HL-60 (cell line): ENCODE measurements around the gene INSC.

Experiments
- DNase-seq, 2 experiments: peaks; one replicate each; pipeline ENCODE4 v3.0.0-alpha.2; 2010 to 2020; ENCODE audit warnings: low read depth in 1 of 2, low spot score in 1 of 2
- H3K27ac ChIP-seq: fragments of 250-450 bp; sonication (Bioruptor Pico); replicated peaks from 2 replicates; pipeline ENCODE4 v1.5.1; 2020; ENCODE audit warnings: mild to moderate bottlenecking, moderate library complexity
- H3K27me3 ChIP-seq: fragments of 250-450 bp; sonication (Bioruptor Pico); 2 replicates; pipeline ENCODE4 v1.5.1; 2021; ENCODE audit warnings: mild to moderate bottlenecking, moderate library complexity; ENCODE audit not compliant: insufficient read depth, poor library complexity, severe bottlenecking
- H3K4me3 ChIP-seq: replicated peaks from 2 replicates; pipeline ENCODE4 v1.5.1; 2011; ENCODE audit warnings: mild to moderate bottlenecking, control low read depth, low read length; ENCODE audit not compliant: insufficient read depth
- GABPA ChIP-seq: IDR thresholded peaks from 2 replicates; pipeline ENCODE4 v1.6.1; 2012; ENCODE audit warnings: low read depth
- POLR2AphosphoS5 ChIP-seq: IDR thresholded peaks from 2 replicates; pipeline ENCODE4 v1.6.1; 2012; ENCODE audit warnings: low read depth
- SPI1 ChIP-seq: IDR thresholded peaks from 2 replicates; pipeline ENCODE4 v1.6.1; 2012; ENCODE audit warnings: low read depth, mild to moderate bottlenecking, borderline replicate concordance
- TF ChIP-seq, protein P1 (sequence below): IDR thresholded peaks from one replicate; pipeline ENCODE4 v1.5.1; 2011; ENCODE audit warnings: low read length, control low read depth, inconsistent platforms; ENCODE audit not compliant: insufficient read depth
- TF ChIP-seq, protein P2 (sequence below): IDR thresholded peaks from 2 replicates; pipeline ENCODE4 v1.6.1; 2012; ENCODE audit warnings: low read depth; ENCODE audit not compliant: insufficient replicate concordance

INSC gene

DNA sequence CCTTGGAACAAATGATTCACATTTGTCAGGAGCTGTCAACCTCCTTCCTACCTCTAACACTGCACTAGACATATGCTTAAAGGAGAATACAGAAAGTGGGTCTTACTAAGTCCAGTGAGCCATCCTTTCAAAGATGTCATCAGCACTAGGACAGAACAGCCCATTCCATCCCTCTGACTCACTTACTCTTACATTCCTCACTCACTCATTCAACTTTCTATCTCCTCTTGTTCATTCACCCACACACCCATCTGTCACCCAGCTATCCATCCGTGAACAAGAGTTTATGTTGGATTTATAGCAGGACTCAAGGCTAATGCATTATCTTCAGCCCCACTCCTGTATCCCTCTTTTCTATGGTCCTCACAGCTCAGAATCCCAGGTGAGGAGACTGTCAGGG is 9.1 kb downstream of the INSC start:
- TF ChIP-seq POLR2AphosphoS5 (no peak), GABPA (no peak)
- TF ChIP-seq, protein P1, sequence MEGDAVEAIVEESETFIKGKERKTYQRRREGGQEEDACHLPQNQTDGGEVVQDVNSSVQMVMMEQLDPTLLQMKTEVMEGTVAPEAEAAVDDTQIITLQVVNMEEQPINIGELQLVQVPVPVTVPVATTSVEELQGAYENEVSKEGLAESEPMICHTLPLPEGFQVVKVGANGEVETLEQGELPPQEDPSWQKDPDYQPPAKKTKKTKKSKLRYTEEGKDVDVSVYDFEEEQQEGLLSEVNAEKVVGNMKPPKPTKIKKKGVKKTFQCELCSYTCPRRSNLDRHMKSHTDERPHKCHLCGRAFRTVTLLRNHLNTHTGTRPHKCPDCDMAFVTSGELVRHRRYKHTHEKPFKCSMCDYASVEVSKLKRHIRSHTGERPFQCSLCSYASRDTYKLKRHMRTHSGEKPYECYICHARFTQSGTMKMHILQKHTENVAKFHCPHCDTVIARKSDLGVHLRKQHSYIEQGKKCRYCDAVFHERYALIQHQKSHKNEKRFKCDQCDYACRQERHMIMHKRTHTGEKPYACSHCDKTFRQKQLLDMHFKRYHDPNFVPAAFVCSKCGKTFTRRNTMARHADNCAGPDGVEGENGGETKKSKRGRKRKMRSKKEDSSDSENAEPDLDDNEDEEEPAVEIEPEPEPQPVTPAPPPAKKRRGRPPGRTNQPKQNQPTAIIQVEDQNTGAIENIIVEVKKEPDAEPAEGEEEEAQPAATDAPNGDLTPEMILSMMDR = no peak
- Histone ChIP-seq H3K4me3 (no peak overlapping the region), H3K27me3 (peaks cover 4% of the 10 kb centered on the region), H3K27ac (no peak overlapping the region)
- DNase-seq = no peak

DNA sequence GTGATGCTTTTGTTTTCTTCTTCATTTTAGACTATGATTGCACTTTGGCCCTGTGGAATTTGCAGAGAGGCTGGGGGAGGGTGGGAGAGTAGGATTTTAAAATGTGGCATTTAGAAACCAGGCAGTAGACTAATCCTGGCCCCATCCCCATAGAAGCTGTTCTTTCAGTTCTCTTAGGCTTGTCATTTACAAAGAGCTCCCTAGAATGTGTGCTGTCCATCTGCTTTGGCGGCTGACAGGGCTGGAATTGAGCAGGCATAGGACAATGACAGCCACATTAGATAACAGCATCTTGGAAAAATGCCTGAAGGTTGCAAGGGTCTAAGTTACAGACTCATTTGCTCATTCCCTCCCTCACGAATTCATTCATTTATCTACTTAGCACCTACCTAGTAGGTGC is 9.8 kb downstream of the INSC start:
- no peak overlapping the region for H3K27ac ChIP-seq
- TF ChIP-seq, protein P2, sequence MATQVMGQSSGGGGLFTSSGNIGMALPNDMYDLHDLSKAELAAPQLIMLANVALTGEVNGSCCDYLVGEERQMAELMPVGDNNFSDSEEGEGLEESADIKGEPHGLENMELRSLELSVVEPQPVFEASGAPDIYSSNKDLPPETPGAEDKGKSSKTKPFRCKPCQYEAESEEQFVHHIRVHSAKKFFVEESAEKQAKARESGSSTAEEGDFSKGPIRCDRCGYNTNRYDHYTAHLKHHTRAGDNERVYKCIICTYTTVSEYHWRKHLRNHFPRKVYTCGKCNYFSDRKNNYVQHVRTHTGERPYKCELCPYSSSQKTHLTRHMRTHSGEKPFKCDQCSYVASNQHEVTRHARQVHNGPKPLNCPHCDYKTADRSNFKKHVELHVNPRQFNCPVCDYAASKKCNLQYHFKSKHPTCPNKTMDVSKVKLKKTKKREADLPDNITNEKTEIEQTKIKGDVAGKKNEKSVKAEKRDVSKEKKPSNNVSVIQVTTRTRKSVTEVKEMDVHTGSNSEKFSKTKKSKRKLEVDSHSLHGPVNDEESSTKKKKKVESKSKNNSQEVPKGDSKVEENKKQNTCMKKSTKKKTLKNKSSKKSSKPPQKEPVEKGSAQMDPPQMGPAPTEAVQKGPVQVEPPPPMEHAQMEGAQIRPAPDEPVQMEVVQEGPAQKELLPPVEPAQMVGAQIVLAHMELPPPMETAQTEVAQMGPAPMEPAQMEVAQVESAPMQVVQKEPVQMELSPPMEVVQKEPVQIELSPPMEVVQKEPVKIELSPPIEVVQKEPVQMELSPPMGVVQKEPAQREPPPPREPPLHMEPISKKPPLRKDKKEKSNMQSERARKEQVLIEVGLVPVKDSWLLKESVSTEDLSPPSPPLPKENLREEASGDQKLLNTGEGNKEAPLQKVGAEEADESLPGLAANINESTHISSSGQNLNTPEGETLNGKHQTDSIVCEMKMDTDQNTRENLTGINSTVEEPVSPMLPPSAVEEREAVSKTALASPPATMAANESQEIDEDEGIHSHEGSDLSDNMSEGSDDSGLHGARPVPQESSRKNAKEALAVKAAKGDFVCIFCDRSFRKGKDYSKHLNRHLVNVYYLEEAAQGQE = no peak
- TF ChIP-seq POLR2AphosphoS5 (no peak), SPI1 (no peak), GABPA (no peak)
- TF ChIP-seq, protein P1 = no peak
- no peak for DNase-seq
- H3K4me3 ChIP-seq = no peak overlapping the region
- peaks cover 4% of the 10 kb centered on the region for H3K27me3 ChIP-seq

DNA sequence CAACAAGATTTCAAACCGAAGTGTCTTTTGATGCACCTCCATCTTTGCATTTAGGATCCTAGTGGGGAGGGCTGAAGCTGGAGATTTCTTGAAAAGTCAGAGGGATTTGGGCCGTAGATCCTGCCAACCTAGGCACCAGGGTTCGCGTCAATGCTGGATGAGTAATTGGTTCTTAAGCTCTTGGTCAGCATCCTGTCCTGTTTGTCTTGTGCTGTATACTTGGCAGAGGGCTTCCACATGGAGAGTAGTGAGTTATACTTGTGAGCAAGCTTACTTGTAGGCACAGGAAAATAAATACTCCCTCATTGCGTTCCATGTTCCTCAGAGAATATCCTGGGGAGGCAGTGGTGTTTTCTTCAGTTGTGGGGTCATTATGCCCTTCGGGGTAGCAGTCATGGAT is 12.6 kb downstream of the INSC start:
- no peak for DNase-seq
- Histone ChIP-seq H3K4me3 (no peak overlapping the region), H3K27me3 (peaks cover 4% of the 10 kb centered on the region), H3K27ac (no peak overlapping the region)
- TF ChIP-seq GABPA (no peak), SPI1 (no peak), POLR2AphosphoS5 (no peak)
- TF ChIP-seq, protein P1 = no peak
- TF ChIP-seq, protein P2 = no peak

DNA sequence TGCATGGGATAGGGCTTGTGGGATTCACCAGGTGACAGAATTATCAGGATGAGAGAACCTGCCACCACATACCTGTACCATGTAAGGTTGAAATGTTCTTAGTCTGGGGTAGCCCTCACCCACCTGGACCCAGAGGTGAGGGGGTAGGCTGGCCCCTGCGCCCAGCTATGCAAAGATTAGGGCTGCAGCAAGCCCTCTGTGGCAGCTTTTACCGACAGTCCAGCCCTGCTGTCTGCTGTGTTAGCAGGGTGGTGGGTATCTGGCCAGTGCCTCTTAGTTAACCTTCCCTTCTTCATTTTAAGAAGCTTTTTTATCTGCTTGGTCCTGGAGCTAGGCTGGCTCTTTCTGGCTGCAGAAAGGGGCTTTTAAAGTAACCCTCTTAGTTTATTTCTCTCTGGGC is 13.9 kb downstream of the INSC start:
- H3K4me3 ChIP-seq = no peak overlapping the region
- no peak for TF ChIP-seq SPI1
- TF ChIP-seq GABPA = no peak
- no peak overlapping the region for H3K27ac ChIP-seq
- no peaks in the 10 kb centered on the region for H3K27me3 ChIP-seq
- no peak for DNase-seq

DNA sequence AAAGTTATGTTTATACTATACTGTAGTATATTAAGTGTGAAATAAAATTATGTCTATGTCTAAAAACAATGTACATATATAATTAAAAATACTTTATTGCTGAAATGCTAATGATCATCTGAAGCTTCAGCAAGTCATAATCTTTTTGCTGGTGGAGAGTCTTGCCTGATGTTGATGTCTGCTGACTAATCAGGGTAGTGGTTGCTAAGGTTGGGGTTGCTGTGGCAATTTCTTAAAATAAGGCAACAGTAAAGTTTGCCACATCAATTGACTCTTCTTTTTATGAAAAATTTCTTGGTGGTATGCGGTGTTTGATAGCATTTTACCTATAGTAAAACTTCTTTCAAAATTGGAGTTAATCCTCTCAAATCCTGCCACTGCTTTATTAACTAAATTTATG is 21.4 kb downstream of the INSC start:
- peaks cover 2% of the 10 kb centered on the region for H3K27me3 ChIP-seq

More for the DNA sequence above, 21.4 kb downstream of the INSC start:
- Histone ChIP-seq H3K27ac (no peak overlapping the region), H3K4me3 (no peak overlapping the region)
- TF ChIP-seq, protein P2 = no peak
- TF ChIP-seq, protein P1 = no peak
- no peak for TF ChIP-seq POLR2AphosphoS5
- DNase-seq = no peak
